NB4 (cell line): ENCODE results near the gene PROSER2.

Experiments
- POLR2A ChIP-seq: IDR thresholded peaks from 2 replicates; pipeline ENCODE4 v1.6.1; 2011; ENCODE audit warnings: mild to moderate bottlenecking; ENCODE audit not compliant: insufficient read length; ENCODE audit errors: extremely low read depth
- TF ChIP-seq, protein P1 (sequence below): IDR thresholded peaks from one replicate; pipeline ENCODE4 v1.5.1; 2012; ENCODE audit warnings: low read depth, low read length
- TF ChIP-seq, protein P2 (sequence below): IDR thresholded peaks from 2 replicates; pipeline ENCODE4 v1.6.1; 2011; ENCODE audit warnings: low read depth, low read length

DNA sequence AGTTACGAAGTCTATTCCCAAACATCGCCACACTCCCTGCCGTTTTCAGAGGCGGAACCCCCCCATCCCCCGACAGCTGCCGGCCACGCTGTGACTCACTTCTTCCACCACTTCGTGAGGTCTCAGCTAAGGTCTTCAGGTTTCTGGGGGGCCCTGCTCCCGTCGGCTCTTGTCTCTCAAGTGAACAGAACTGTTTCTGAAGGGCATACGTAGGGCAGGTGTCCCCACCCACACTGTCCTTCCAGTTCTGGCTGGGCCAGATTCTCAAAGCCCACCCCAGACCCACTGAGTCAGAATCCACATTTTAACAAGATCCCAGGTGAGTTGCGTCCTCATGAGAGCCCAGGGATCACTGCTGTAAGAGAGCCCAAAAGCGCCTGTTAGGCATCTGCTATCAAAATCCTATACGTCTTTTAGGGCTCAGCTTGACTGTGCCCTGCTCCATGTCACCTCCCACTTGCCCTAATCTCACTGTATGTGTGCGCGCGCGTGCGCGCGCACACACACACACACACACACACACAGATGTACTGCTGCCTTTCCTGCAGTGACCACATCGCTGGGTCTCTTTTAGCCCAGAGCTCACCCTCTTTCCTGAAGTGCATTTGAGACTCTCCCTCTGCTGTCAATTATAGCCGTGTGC, 78.8 kb downstream of the PROSER2 start:
- TF ChIP-seq, protein P1, sequence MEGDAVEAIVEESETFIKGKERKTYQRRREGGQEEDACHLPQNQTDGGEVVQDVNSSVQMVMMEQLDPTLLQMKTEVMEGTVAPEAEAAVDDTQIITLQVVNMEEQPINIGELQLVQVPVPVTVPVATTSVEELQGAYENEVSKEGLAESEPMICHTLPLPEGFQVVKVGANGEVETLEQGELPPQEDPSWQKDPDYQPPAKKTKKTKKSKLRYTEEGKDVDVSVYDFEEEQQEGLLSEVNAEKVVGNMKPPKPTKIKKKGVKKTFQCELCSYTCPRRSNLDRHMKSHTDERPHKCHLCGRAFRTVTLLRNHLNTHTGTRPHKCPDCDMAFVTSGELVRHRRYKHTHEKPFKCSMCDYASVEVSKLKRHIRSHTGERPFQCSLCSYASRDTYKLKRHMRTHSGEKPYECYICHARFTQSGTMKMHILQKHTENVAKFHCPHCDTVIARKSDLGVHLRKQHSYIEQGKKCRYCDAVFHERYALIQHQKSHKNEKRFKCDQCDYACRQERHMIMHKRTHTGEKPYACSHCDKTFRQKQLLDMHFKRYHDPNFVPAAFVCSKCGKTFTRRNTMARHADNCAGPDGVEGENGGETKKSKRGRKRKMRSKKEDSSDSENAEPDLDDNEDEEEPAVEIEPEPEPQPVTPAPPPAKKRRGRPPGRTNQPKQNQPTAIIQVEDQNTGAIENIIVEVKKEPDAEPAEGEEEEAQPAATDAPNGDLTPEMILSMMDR: no peak
- TF ChIP-seq, protein P2, sequence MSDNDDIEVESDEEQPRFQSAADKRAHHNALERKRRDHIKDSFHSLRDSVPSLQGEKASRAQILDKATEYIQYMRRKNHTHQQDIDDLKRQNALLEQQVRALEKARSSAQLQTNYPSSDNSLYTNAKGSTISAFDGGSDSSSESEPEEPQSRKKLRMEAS: no peak
- TF ChIP-seq POLR2A: no peak
